HEK293T (cell line): Measurements from ENCODE around the gene PPIA.

ENCODE experiments used
- CTCF ChIA-PET: fragments of 350-600 bp; formaldehyde crosslinking; extraction: SDS; loops from one replicate; lab custom pipeline; 2021; ENCODE audit warnings: antibody characterized with exemption, inconsistent platforms; lab: Yijun Ruan, JAX
- POLR2A ChIA-PET: fragments of 350-600 bp; formaldehyde crosslinking; extraction: SDS; loops from one replicate; lab custom pipeline; 2020; ENCODE audit warnings: antibody characterized with exemption, inconsistent platforms; lab: Yijun Ruan, JAX
- DNase-seq: peaks from one replicate; pipeline ENCODE4 v3.0.0; 2012; ENCODE audit warnings: mixed read lengths; ENCODE audit errors: extremely low spot score
- ARNT ChIP-seq: fragments of 450-650 bp; IDR thresholded peaks from 2 replicates; pipeline ENCODE4 v1.6.1; 2017; ENCODE audit warnings: mild to moderate bottlenecking
- BHLHE40 ChIP-seq: fragments of 450-650 bp; IDR thresholded peaks from 2 replicates; pipeline ENCODE4 v1.6.1; 2016; ENCODE audit warnings: mild to moderate bottlenecking, moderate library complexity, borderline replicate concordance
- CTBP1 ChIP-seq: fragments of 450-650 bp; IDR thresholded peaks from 2 replicates; pipeline ENCODE4 v1.6.1; 2016; ENCODE audit warnings: borderline replicate concordance
- ELF4 ChIP-seq: fragments of 450-650 bp; IDR thresholded peaks from 2 replicates; pipeline ENCODE4 v1.6.1; 2017; ENCODE audit warnings: antibody characterized with exemption
- FOXA1 ChIP-seq: fragments of 450-650 bp; IDR thresholded peaks from 2 replicates; pipeline ENCODE4 v1.6.1; 2016; ENCODE audit warnings: mild to moderate bottlenecking
- FOXK2 ChIP-seq: fragments of 450-650 bp; IDR thresholded peaks from 2 replicates; pipeline ENCODE4 v1.6.1; 2016; ENCODE audit warnings: mild to moderate bottlenecking
- FOXM1 ChIP-seq: fragments of 450-650 bp; IDR thresholded peaks from 2 replicates; pipeline ENCODE4 v1.6.1; 2017; ENCODE audit warnings: mild to moderate bottlenecking, borderline replicate concordance
- HDGF ChIP-seq: fragments of 450-650 bp; IDR thresholded peaks from 2 replicates; pipeline ENCODE4 v1.6.1; 2017; ENCODE audit warnings: antibody characterized with exemption, borderline replicate concordance
- L3MBTL2 ChIP-seq: fragments of 450-650 bp; conservative IDR thresholded peaks from 2 replicates; pipeline ENCODE4 v1.6.1; 2016; ENCODE audit warnings: mild to moderate bottlenecking
- LEF1 ChIP-seq: fragments of 450-650 bp; IDR thresholded peaks from 2 replicates; pipeline ENCODE4 v1.6.1; 2017; ENCODE audit warnings: mild to moderate bottlenecking, borderline replicate concordance
- NFRKB ChIP-seq: fragments of 450-650 bp; IDR thresholded peaks from 2 replicates; pipeline ENCODE4 v1.6.1; 2016; ENCODE audit warnings: mild to moderate bottlenecking, moderate library complexity
- SP1 ChIP-seq: fragments of 450-650 bp; IDR thresholded peaks from 2 replicates; pipeline ENCODE4 v1.6.1; 2017
- SUZ12 ChIP-seq: fragments of 450-650 bp; IDR thresholded peaks from 2 replicates; pipeline ENCODE4 v1.6.1; 2016; ENCODE audit warnings: mild to moderate bottlenecking
- TARDBP ChIP-seq: fragments of 450-650 bp; IDR thresholded peaks from 2 replicates; pipeline ENCODE4 v1.6.1; 2016
- ZNF384 ChIP-seq: fragments of 450-650 bp; IDR thresholded peaks from 2 replicates; pipeline ENCODE4 v1.6.1; 2016
- TF ChIP-seq, protein P1 (sequence below): fragments of 450-650 bp; IDR thresholded peaks from 2 replicates; pipeline ENCODE4 v1.6.1; 2016

Gene PPIA

GRCh38 chr7:44796504-44797328 is at the start of gene PPIA:
TSS of gene PPIA (plus strand) at chr7:44796681. CDS start at chr7:44796725, 44 bp downstream.
- ChIA-PET CTCF (interaction anchor here (0.6 kb wide), 1 partner anchor 217 kb away, joined by 3 read pairs; no protein-coding TSS in a partner anchor), POLR2A (interaction anchor here (0.6 to 2.4 kb wide), 8 partner anchors 9 to 215 kb away, joined by 3 to 17 read pairs (median 4); partner anchors contain the start of genes H2AZ2, OGDH, PURB and TMED4)
- TF ChIP-seq, protein P1, sequence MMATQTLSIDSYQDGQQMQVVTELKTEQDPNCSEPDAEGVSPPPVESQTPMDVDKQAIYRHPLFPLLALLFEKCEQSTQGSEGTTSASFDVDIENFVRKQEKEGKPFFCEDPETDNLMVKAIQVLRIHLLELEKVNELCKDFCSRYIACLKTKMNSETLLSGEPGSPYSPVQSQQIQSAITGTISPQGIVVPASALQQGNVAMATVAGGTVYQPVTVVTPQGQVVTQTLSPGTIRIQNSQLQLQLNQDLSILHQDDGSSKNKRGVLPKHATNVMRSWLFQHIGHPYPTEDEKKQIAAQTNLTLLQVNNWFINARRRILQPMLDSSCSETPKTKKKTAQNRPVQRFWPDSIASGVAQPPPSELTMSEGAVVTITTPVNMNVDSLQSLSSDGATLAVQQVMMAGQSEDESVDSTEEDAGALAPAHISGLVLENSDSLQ, result peak; percentile 100
- no peak for TF ChIP-seq TARDBP
- TF ChIP-seq FOXK2, result no peak
- no peak for TF ChIP-seq HDGF
- TF ChIP-seq LEF1, result no peak; the same call in 1 of the 2 replicates
- peak; percentile 82 for TF ChIP-seq L3MBTL2
- TF ChIP-seq ARNT, result no peak; the same call in 1 of the 2 replicates
- TF ChIP-seq ELF4, result peak; percentile 71
- TF ChIP-seq FOXA1, result no peak
- TF ChIP-seq BHLHE40, result no peak
- no peak; the same call in 1 of the 2 replicates for TF ChIP-seq NFRKB
- no peak for TF ChIP-seq FOXM1
- TF ChIP-seq CTBP1, result no peak
- no peak for TF ChIP-seq ZNF384
- TF ChIP-seq SUZ12, result no peak
- TF ChIP-seq SP1, result no peak
- DNase-seq, result peak; percentile 99

DNA sequence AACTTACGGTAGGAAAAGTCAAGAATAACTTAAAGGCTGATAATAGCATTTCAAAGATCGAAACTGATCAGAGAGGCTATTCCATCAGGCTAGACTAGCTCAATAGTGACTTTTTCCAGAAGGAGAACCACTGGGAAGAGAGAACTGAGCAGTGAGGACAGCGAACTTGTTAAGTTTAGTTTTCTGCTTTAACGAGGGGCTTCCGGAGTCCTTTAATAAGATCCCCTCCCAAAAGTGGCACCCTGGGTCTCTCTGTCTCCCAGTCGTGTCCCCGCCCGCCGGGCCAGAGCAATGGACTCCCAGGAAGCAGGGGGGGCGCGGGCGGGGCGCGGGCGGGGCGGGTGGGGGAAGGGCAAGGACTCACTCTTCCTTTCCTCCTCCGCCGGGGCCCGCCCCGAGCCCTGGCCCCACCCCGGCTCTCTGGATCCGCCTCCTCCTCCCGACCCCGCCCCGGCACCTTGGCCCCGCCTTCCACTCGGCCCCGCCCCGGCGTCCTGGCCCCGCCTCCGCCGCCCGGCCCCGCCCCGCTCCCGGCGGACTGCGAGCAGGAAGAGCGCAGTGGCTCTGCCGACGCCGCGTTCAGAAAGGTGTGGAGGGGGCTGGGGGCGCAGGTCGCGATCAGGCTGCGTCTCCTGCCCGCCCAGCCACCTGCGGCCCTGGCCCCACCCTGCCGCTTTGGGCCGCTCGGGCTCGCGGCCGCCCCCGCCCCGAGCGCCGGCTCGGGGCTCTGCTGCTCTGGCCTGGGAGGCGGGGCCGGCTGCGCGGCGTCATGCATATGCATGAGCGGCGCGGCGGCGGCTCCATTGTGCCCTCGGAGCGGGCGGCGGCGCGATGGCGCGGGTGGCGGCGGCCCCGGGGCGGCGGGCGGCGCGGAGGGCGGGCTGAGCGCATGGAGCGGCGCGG is 48.2 kb upstream of the PPIA start, which contains the start of gene ZMIZ2:
TSS of gene ZMIZ2 (plus strand) at position 803 of the 903 bp plus-strand sequence. CDS start 7,403 bp downstream, outside the sequence.
- ChIA-PET CTCF (interaction anchor here (0.6 kb wide), 1 partner anchor 108 kb away, joined by 3 read pairs; no protein-coding TSS in a partner anchor), POLR2A (interaction anchor here (0.5 to 0.7 kb wide), 5 partner anchors 10 to 174 kb away, joined by 3 read pairs; partner anchors contain the start of gene DDX56)
- TF ChIP-seq, protein P1, result no peak
- TF ChIP-seq CTBP1 (no peak), L3MBTL2 (no peak), ARNT (peak; percentile 39; the same call in 1 of the 2 replicates), LEF1 (no peak), ZNF384 (no peak), HDGF (no peak), ELF4 (no peak), FOXM1 (peak; percentile 45; the same call in 1 of the 2 replicates), SP1 (no peak)
- peak; percentile 98 for DNase-seq

DNA sequence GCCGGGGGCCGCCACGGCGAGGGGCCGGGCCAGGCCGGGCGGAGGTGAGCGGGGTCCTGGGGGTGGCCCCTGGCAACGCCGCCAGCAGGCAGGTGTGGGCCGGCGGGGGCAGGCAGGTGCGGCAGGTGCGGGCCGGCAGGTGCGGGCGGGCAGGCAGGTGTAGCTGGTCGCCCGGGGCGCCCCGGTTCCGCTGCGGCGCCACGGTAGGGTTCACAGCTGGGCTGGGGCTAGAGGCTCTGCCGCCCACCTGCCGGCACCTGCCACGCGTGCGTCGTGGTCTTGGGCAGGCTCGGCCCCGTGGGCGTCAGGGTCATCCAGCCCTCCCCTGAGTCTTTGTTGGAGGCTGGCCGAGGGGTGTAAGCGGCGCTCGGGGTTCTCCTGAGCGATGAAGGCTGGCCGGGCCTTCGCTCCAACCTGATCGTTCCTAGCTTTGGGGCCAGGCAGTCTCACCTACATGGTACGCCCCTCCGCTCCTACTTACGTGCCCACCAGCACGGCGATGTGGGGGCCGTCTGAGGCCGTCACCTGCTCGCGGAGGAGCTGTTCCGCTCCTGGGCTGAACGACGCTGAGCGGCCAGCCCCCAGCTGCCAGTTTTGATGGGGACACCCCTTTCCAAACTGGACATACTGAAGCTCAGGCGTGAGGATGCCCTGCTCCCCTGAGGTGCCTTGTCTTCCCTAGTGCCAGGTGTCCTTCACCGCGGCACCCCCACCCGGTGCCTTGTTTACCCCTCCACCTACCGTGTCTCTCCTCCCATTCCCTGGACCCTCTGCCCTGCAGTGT is 47.3 kb upstream of the PPIA start:
- POLR2A ChIA-PET, result interaction anchor here (0.5 to 2.5 kb wide), 5 partner anchors 99 to 175 kb away, joined by 3 to 10 read pairs (median 5); partner anchors contain the start of genes DDX56, H2AZ2, OGDH and TMED4
- CTCF ChIA-PET, result no interaction called here
- TF ChIP-seq HDGF, result no peak
- no peak for TF ChIP-seq TARDBP
- TF ChIP-seq FOXA1, result no peak
- no peak for TF ChIP-seq LEF1
- no peak for TF ChIP-seq ELF4
- TF ChIP-seq, protein P1, result no peak
- no peak for TF ChIP-seq SP1
- no peak for TF ChIP-seq CTBP1
- no peak for DNase-seq

- POLR2A ChIA-PET, result interaction anchor here (1.2 to 2.5 kb wide), 4 partner anchors 98 to 176 kb away, joined by 3 to 10 read pairs (median 6); partner anchors contain the start of genes DDX56, H2AZ2, OGDH and TMED4
- CTCF ChIA-PET, result no interaction called here
- no peak for DNase-seq
- TF ChIP-seq LEF1, result no peak
- TF ChIP-seq, protein P1, result no peak
- no peak for TF ChIP-seq L3MBTL2
- TF ChIP-seq ARNT, result no peak
- TF ChIP-seq BHLHE40, result no peak
- TF ChIP-seq ZNF384, result no peak
These were observed 46.5 kb upstream of the PPIA start for GRCh38 chr7:44749992-44750391.
